ENCODE data around the gene KAT8. TPM values are rescaled to one million over a fixed set of nuclear protein-coding genes. Genes with fewer than 3 reads are reported as not detected.
"Not testable (repeated sequence)": the region's sequence is repeated elsewhere in the genome, so short reads cannot be mapped to it uniquely, and the experiment has no call there.

KAT8 gene
- total RNA-seq, 2 experiments from 2014 or later: 55.6 to 58.7 TPM

GRCh38 chr16:31136287-31136662 is 18.8 kb downstream of the KAT8 start:
- H3K4me3 Mint-ChIP-seq: no peak overlapping the region
- ChIA-PET POLR2A (interaction anchor here (1.0 kb wide), 1 partner anchor 44 kb away, joined by 4 read pairs; the partner anchor contains the start of gene FUS), CTCF (interaction anchor here (1.6 kb wide), 1 partner anchor 20 kb away, joined by 3 read pairs; no protein-coding TSS in a partner anchor)
- H3K4me1 Mint-ChIP-seq (ENCODE audit: low read depth): peaks cover 2% of the 10 kb centered on the region
- no peaks in the 10 kb centered on the region for H3K27me3 Mint-ChIP-seq
- no peak for DNase-seq
- ATAC-seq: no peak
- no peak overlapping the region for H3K27ac Mint-ChIP-seq
- intact Hi-C loops (cut with micrococcal nuclease): no loop called here
- no peaks in the 10 kb centered on the region for H3K9me3 Mint-ChIP-seq
- no peaks in the 10 kb centered on the region for H3K36me3 Mint-ChIP-seq (ENCODE audit: low read depth)
- TF ChIP-seq, protein P1, sequence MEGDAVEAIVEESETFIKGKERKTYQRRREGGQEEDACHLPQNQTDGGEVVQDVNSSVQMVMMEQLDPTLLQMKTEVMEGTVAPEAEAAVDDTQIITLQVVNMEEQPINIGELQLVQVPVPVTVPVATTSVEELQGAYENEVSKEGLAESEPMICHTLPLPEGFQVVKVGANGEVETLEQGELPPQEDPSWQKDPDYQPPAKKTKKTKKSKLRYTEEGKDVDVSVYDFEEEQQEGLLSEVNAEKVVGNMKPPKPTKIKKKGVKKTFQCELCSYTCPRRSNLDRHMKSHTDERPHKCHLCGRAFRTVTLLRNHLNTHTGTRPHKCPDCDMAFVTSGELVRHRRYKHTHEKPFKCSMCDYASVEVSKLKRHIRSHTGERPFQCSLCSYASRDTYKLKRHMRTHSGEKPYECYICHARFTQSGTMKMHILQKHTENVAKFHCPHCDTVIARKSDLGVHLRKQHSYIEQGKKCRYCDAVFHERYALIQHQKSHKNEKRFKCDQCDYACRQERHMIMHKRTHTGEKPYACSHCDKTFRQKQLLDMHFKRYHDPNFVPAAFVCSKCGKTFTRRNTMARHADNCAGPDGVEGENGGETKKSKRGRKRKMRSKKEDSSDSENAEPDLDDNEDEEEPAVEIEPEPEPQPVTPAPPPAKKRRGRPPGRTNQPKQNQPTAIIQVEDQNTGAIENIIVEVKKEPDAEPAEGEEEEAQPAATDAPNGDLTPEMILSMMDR (IDR thresholded peaks at IDR 0.05): no peak

DNA sequence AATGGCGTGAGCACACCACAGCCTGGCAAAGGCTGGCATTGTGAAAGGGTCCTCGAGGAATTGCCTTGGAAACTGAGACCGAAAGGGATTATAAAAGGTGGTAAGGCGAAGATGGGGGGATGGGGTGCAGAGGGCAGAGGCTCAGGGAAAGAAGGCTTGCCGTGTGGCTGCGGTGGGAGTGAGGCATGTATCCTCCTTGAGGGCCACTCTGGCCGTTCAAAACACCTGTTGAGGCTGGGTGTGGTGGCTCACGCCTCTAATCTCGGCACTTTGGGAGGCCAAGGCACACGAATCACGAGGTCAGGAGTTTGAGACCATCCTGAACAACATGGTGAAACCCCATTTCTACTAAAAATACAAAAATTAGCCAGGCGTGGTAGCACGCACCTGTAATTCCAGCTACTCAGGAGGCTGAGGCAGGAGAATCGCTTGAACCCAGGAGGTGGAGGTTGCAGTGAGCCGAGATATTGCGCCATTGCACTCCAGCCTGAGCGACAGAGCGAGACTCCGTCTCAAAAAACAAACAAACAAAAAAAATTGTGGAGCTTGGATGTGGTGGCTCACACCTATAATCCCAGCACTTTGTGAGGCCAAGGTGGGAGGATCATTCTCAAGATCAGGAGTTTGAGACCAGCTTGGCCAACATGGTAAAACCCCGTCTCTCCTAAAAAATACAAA is 19.5 kb downstream of the KAT8 start:
- H3K27ac Mint-ChIP-seq; H3K36me3 Mint-ChIP-seq (ENCODE audit: low read depth); intact Hi-C loops (cut with micrococcal nuclease); DNase-seq; ATAC-seq; H3K4me3 Mint-ChIP-seq; H3K9me3 Mint-ChIP-seq; H3K4me1 Mint-ChIP-seq (ENCODE audit: low read depth); H3K27me3 Mint-ChIP-seq: not testable (repeated sequence)
- ChIA-PET CTCF (interaction anchor here (1.0 kb wide), 1 partner anchor 151 kb away, joined by 3 read pairs; no protein-coding TSS in a partner anchor), POLR2A (interaction anchor here (1.0 kb wide), 1 partner anchor 43 kb away, joined by 4 read pairs; the partner anchor contains the start of gene FUS)

DNA sequence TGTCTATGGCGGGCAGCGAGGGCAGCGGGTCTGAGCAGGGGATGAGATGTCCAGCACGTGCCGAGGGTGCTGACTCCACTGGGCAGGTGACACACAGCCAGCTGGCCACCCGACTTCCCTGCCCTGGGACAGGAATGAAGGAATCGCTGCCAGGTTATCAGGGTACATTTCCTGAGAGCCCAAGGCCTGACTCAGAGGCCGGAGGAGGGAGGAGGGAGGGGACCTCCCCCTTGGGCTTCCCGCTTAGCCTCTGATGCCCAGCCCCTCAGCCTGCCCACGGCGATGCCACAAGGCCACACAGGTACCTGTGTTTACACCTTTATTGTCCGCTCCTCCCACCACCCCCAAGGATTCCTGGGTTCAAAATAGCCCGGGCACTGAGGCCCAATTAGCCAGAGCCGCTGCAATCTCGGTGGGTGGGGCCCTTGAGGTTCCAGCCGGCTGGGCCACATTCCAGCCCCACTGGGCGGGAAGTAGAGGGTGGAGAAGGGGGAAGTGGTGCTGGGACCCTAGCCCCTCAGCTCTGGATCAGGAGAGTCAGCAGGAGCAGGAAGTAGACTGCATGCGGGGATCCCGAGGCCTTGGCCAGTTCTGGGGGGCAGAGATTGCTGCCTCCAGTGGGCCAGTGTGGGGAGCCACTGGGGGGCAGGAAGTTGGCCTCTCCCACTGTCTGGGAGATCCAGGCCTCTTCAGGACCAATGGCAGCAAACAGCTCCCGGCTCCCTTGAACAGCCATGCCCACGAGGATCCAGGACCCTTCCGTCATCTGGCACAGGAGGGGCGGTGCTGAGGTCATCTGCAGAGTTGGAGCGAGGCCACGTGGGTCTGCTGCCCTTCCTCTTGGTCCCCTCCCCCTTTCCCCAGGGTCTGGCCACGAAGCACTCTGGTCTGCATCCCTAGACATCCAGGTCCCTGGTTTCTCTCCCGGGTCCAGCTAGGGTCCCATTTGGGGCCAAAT is 21.4 kb downstream of the KAT8 start:
- POLR2A ChIA-PET: interaction anchor here (1.2 kb wide), 1 partner anchor 41 kb away, joined by 6 read pairs; the partner anchor contains the start of gene FUS
- CTCF ChIA-PET: no interaction called here
- H3K27ac Mint-ChIP-seq: no peak overlapping the region

GRCh38 chr16:31141071-31141469 is 23.6 kb downstream of the KAT8 start:
- H3K4me1 Mint-ChIP-seq (ENCODE audit: low read depth); ATAC-seq; intact Hi-C loops (cut with micrococcal nuclease); DNase-seq; H3K36me3 Mint-ChIP-seq (ENCODE audit: low read depth); H3K9me3 Mint-ChIP-seq; H3K27me3 Mint-ChIP-seq; H3K27ac Mint-ChIP-seq: not testable (repeated sequence)
- H3K4me3 Mint-ChIP-seq: peak overlapping the region; percentile 67
- ChIA-PET POLR2A (interaction anchor here (2.3 to 5.0 kb wide), 3 partner anchors 8 to 38 kb away, joined by 6 to 59 read pairs (median 12); partner anchors contain the start of gene FUS), CTCF (interaction anchor here (1.4 to 3.0 kb wide), 8 partner anchors 11 to 187 kb away, joined by 4 to 19 read pairs (median 12); partner anchors contain the start of genes FUS and PYDC1)

More for the DNA sequence above, 21.4 kb downstream of the KAT8 start:
- H3K27me3 Mint-ChIP-seq: no peaks in the 10 kb centered on the region
- no peaks in the 10 kb centered on the region for H3K9me3 Mint-ChIP-seq
- DNase-seq: no peak
- H3K36me3 Mint-ChIP-seq (ENCODE audit: low read depth): no peaks in the 10 kb centered on the region
- TF ChIP-seq, protein P1 (IDR thresholded peaks at IDR 0.05): no peak
- H3K4me3 Mint-ChIP-seq: no peak overlapping the region
- intact Hi-C loops (cut with micrococcal nuclease): no loop called here
- no peak for ATAC-seq
- peaks cover 7% of the 10 kb centered on the region for H3K4me1 Mint-ChIP-seq (ENCODE audit: low read depth)

DNA sequence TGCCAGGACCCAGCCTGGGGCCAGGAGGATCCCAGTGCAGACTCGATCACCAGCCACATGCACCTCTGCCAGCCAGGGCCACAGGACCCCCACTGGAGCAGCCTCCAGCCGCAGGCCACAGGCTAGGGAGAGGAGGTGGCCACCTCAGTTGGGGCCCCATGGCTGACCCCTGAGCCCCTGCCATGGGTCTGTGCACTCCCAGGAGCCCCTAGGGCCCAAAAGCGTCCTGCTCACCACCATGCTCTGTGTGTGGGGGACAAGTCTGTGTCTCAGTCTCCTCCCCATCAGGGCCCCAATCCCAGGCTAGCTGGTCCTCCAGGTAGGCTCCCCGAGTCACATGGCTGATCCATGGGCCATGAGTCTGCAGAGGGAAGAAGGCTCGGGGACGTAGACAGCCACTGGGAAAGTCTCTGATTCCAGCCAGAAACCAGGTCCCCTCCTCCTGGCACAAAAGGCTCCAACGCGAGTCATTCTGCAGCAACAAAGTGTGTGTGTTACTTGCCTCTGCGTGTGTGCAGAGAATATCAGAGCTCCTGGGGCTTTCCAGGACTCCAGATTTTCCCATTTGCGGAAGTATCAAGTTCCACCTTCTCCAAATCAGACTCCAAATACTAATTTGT is 24.1 kb downstream of the KAT8 start:
- H3K4me3 Mint-ChIP-seq: peak overlapping the region; percentile 67
- ATAC-seq (no peak), DNase-seq (no peak)
- intact Hi-C loops (cut with micrococcal nuclease): no loop called here
- peaks cover 7% of the 10 kb centered on the region for H3K4me1 Mint-ChIP-seq (ENCODE audit: low read depth)
- ChIA-PET POLR2A (interaction anchor here (0.6 to 5.0 kb wide), 15 partner anchors 8 to 188 kb away, joined by 3 to 59 read pairs (median 6); partner anchors contain the start of genes BCKDK, FUS, KAT8 and PYCARD), CTCF (interaction anchor here (0.7 to 3.8 kb wide), 46 partner anchors 11 to 319 kb away, joined by 3 to 23 read pairs (median 6); partner anchors contain the start of genes BCKDK, FUS, HSD3B7 and KAT8)
- no peaks in the 10 kb centered on the region for H3K9me3 Mint-ChIP-seq
- peak overlapping the region; percentile 87 for H3K27ac Mint-ChIP-seq
- no peaks in the 10 kb centered on the region for H3K27me3 Mint-ChIP-seq
- no peaks in the 10 kb centered on the region for H3K36me3 Mint-ChIP-seq (ENCODE audit: low read depth)
- TF ChIP-seq, protein P1 (IDR thresholded peaks at IDR 0.05): no peak
